ENCODE data around the gene APEH. TPM values are rescaled to one million over a fixed set of nuclear protein-coding genes. Genes with fewer than 3 reads are reported as not detected.

Gene APEH
- total RNA-seq, 1 donor from 2014 or later: 163 TPM

GRCh38 chr3:49699281-49699979 lies 25.3 kb downstream of the APEH start:
- no peak overlapping the region for H3K4me3 ChIP-seq (ENCODE audit: low read depth, low read length)
- TF ChIP-seq CTCF (IDR thresholded peaks at IDR 0.05; ENCODE audit: insufficient read depth, low read length, severe bottlenecking): no peak
- H3K27me3 ChIP-seq (ENCODE audit: control insufficient read depth, insufficient read depth, low read length): no peaks in the 10 kb centered on the region
- FAIRE-seq (no peak), DNase-seq (ENCODE audit: low read depth) (no peak)
- H3K36me3 ChIP-seq (ENCODE audit: control insufficient read depth, insufficient read depth, low read length): peaks cover 28% of the 10 kb centered on the region

- H3K4me3 ChIP-seq (ENCODE audit: low read depth, low read length): no peak overlapping the region
- no peak for FAIRE-seq
Measured at GRCh38 chr3:49700014-49700413, 25.9 kb downstream of the APEH start.

GRCh38 chr3:49700453-49701128 lies 26.4 kb downstream of the APEH start:
- no peak for TF ChIP-seq CTCF (IDR thresholded peaks at IDR 0.05; ENCODE audit: insufficient read depth, low read length, severe bottlenecking)
- Histone ChIP-seq H3K36me3 (ENCODE audit: control insufficient read depth, insufficient read depth, low read length) (peaks cover 31% of the 10 kb centered on the region), H3K27me3 (ENCODE audit: control insufficient read depth, insufficient read depth, low read length) (no peaks in the 10 kb centered on the region), H3K4me3 (ENCODE audit: low read depth, low read length) (no peak overlapping the region)
- DNase-seq (ENCODE audit: low read depth) (no peak), FAIRE-seq (no peak)

More at GRCh38 chr3:49700014-49700413, 25.9 kb downstream of the APEH start:
- Histone ChIP-seq H3K27me3 (ENCODE audit: control insufficient read depth, insufficient read depth, low read length) (no peaks in the 10 kb centered on the region), H3K36me3 (ENCODE audit: control insufficient read depth, insufficient read depth, low read length) (peaks cover 31% of the 10 kb centered on the region)
- TF ChIP-seq CTCF (IDR thresholded peaks at IDR 0.05; ENCODE audit: insufficient read depth, low read length, severe bottlenecking): no peak
- DNase-seq (ENCODE audit: low read depth): no peak

- peak; percentile 66 for TF ChIP-seq CTCF (IDR thresholded peaks at IDR 0.05; ENCODE audit: insufficient read depth, low read length, severe bottlenecking)
- Histone ChIP-seq H3K27me3 (ENCODE audit: control insufficient read depth, insufficient read depth, low read length) (no peaks in the 10 kb centered on the region), H3K36me3 (ENCODE audit: control insufficient read depth, insufficient read depth, low read length) (peaks cover 31% of the 10 kb centered on the region), H3K4me3 (ENCODE audit: low read depth, low read length) (no peak overlapping the region)
- FAIRE-seq (no peak), DNase-seq (ENCODE audit: low read depth) (no peak)
Measured at GRCh38 chr3:49701388-49702077, 27.4 kb downstream of the APEH start.

- H3K4me3 ChIP-seq (ENCODE audit: low read depth, low read length): no peak overlapping the region
- peaks cover 28% of the 10 kb centered on the region for H3K36me3 ChIP-seq (ENCODE audit: control insufficient read depth, insufficient read depth, low read length)
- FAIRE-seq (no peak), DNase-seq (ENCODE audit: low read depth) (no peak)
- TF ChIP-seq CTCF (IDR thresholded peaks at IDR 0.05; ENCODE audit: insufficient read depth, low read length, severe bottlenecking): no peak
- no peaks in the 10 kb centered on the region for H3K27me3 ChIP-seq (ENCODE audit: control insufficient read depth, insufficient read depth, low read length)
Measured at GRCh38 chr3:49702672-49703071, 28.5 kb downstream of the APEH start.

Data from bronchial epithelial cell (primary cell).